GM12878 (cell line): ENCODE results near the gene SLC25A52. TPM values are rescaled to one million over a fixed set of nuclear protein-coding genes. Genes with fewer than 3 reads are reported as not detected.

Experiments
- ATAC-seq: fragments of 200-7000 bp; cut with Tn5 transposase; 3 replicates; pipeline ENCODE4 v1.9.1; 2020; ENCODE audit warnings: mild to moderate bottlenecking, moderate library complexity
- BruUV-seq: library from RNA; stranded (reverse); fragments of 400-500 nt; replicated peaks from 2 replicates; lab custom pipeline; 2021; lab: Mats Ljungman, UMichigan
- CTCF ChIA-PET: fragments of 300-600 bp; sonication (Branson Sonifier 250); formaldehyde crosslinking; extraction: SDS; loops from one replicate; lab custom pipeline; 2021; ENCODE audit warnings: inconsistent platforms; lab: Yijun Ruan, JAX
- POLR2A ChIA-PET: fragments of 350-600 bp; formaldehyde crosslinking; extraction: SDS; loops from one replicate; lab custom pipeline; 2021; ENCODE audit warnings: inconsistent platforms; lab: Charles Lee
- RAD21 ChIA-PET: fragments of 300-600 bp; sonication (Branson Sonifier 250); formaldehyde crosslinking; loops from one replicate; lab custom pipeline; 2023; ENCODE audit warnings: antibody characterized with exemption; ENCODE audit not compliant: unreplicated experiment; lab: Charles Lee
- SMC1A ChIA-PET: fragments of 300-600 bp; sonication (Branson Sonifier 250); formaldehyde crosslinking; loops from one replicate; lab custom pipeline; 2023; ENCODE audit not compliant: unreplicated experiment, uncharacterized antibody; lab: Charles Lee
- DNase-seq: peaks from one replicate; pipeline ENCODE4 v3.0.0-alpha.2; 2011; ENCODE audit warnings: low read depth, low spot score
- FAIRE-seq: peaks from 3 replicates; lab custom pipeline; 2011; peaks lifted over from hg19 to GRCh38; lab: Jason Lieb, UNC
- H2AFZ ChIP-seq: 2 replicates; pipeline ENCODE4 v1.6.0; 2011; ENCODE audit warnings: low read depth, low read length, control low read depth; ENCODE audit not compliant: control insufficient read depth
- H3K27ac ChIP-seq: 2 replicates; pipeline ENCODE4 v1.5.1; 2011; ENCODE audit warnings: control low read depth; ENCODE audit not compliant: control insufficient read depth, insufficient read depth
- H3K27me3 ChIP-seq, 2 experiments: replicated peaks in 1 of 2; 2 replicates each; pipeline versions ENCODE4 v1.6.0 to v1.6.1; 2011; ENCODE audit warnings: low read length in 1 of 2; ENCODE audit not compliant: control insufficient read depth in 2 of 2, insufficient read depth in 2 of 2
- H3K36me3 ChIP-seq, 2 experiments: 2 replicates each; pipeline ENCODE4 v1.5.1; 2011; ENCODE audit warnings: low read length in 1 of 2; ENCODE audit not compliant: control insufficient read depth in 2 of 2, insufficient read depth in 2 of 2
- H3K4me1 ChIP-seq: 2 replicates; pipeline ENCODE4 v1.6.1; 2011; ENCODE audit warnings: mild to moderate bottlenecking, low read length, moderate library complexity, mixed read lengths; ENCODE audit not compliant: control insufficient read depth, insufficient read depth
- H3K4me2 ChIP-seq: 2 replicates; pipeline ENCODE4 v1.6.0; 2011; ENCODE audit warnings: control low read depth; ENCODE audit not compliant: control insufficient read depth, insufficient read depth
- H3K4me3 ChIP-seq: fragments of 200-600 bp; sonication (generic); 2 replicates; pipeline ENCODE4 v1.5.1; 2016
- H3K79me2 ChIP-seq: 2 replicates; pipeline ENCODE4 v1.6.0; 2011; ENCODE audit warnings: low read length; ENCODE audit not compliant: control insufficient read depth, insufficient read depth
- H3K9ac ChIP-seq: 2 replicates; pipeline ENCODE4 v1.8.0; 2011; ENCODE audit warnings: low read length, control low read depth, mixed read lengths; ENCODE audit not compliant: control insufficient read depth, insufficient read depth
- H3K9me3 ChIP-seq: replicated peaks from 3 replicates; pipeline ENCODE4 v1.5.1; 2011; ENCODE audit warnings: mild to moderate bottlenecking, low read length; ENCODE audit not compliant: control insufficient read depth, insufficient read depth
- H4K20me1 ChIP-seq: 2 replicates; pipeline ENCODE4 v1.6.0; 2011; ENCODE audit not compliant: control insufficient read depth, insufficient read depth
- ATF7 ChIP-seq: fragments of 450-650 bp; IDR thresholded peaks from 2 replicates; pipeline ENCODE4 v1.6.1; 2016; ENCODE audit warnings: low read depth, mild to moderate bottlenecking
- HCFC1 ChIP-seq: fragments of 150-350 bp; IDR thresholded peaks from 2 replicates; pipeline ENCODE4 v1.6.1; 2014; ENCODE audit warnings: low read length
- IKZF2 ChIP-seq, 2 experiments: fragments of 450-650 bp; IDR thresholded peaks; 2 replicates each; pipeline ENCODE4 v1.6.1; 2017; ENCODE audit warnings: mild to moderate bottlenecking in 2 of 2, moderate library complexity in 2 of 2
- IRF4 ChIP-seq: IDR thresholded peaks from 2 replicates; pipeline ENCODE4 v1.6.1; 2011; ENCODE audit warnings: low read depth, low read length
- MEF2B ChIP-seq: fragments of 450-650 bp; IDR thresholded peaks from 2 replicates; pipeline ENCODE4 v1.6.1; 2018; ENCODE audit warnings: mild to moderate bottlenecking, moderate library complexity; ENCODE audit not compliant: partially characterized antibody, poor library complexity, severe bottlenecking
- MTA2 ChIP-seq: fragments of 450-650 bp; IDR thresholded peaks from 2 replicates; pipeline ENCODE4 v1.6.1; 2016; ENCODE audit warnings: low read depth, mild to moderate bottlenecking, moderate library complexity
- MYB ChIP-seq: fragments of 150-350 bp; IDR thresholded peaks from 2 replicates; pipeline ENCODE4 v1.6.1; 2014; ENCODE audit warnings: mild to moderate bottlenecking, low read depth, low read length, borderline replicate concordance
- NRF1 ChIP-seq: conservative IDR thresholded peaks from 2 replicates; pipeline ENCODE4 v1.6.1; 2011; ENCODE audit warnings: mild to moderate bottlenecking, low read depth, low read length, improper control_type of control experiment
- PAX5 ChIP-seq: IDR thresholded peaks from 2 replicates; pipeline ENCODE4 v1.6.1; 2011; ENCODE audit warnings: low read depth, low read length, borderline replicate concordance
- PAX8 ChIP-seq: fragments of 450-650 bp; IDR thresholded peaks from 2 replicates; pipeline ENCODE4 v1.6.1; 2017; ENCODE audit warnings: mild to moderate bottlenecking, moderate library complexity
- SIX5 ChIP-seq: IDR thresholded peaks from 2 replicates; pipeline ENCODE4 v1.6.1; 2011; ENCODE audit warnings: mild to moderate bottlenecking, low read depth, low read length, moderate library complexity; ENCODE audit not compliant: severe bottlenecking
- SMC3 ChIP-seq: IDR thresholded peaks from 2 replicates; pipeline ENCODE4 v1.6.1; 2011; ENCODE audit warnings: low read length, improper control_type of control experiment, borderline replicate concordance
- SPI1 ChIP-seq: IDR thresholded peaks from 2 replicates; pipeline ENCODE4 v1.6.1; 2011; ENCODE audit warnings: low read depth, mild to moderate bottlenecking, low read length, moderate library complexity, borderline replicate concordance; ENCODE audit not compliant: insufficient read depth
- SREBF2 ChIP-seq: IDR thresholded peaks from 2 replicates; pipeline ENCODE4 v1.6.1; 2012; ENCODE audit warnings: mild to moderate bottlenecking, low read length
- SRF ChIP-seq, 2 experiments: IDR thresholded peaks; 2 replicates each; pipeline ENCODE4 v1.6.1; 2011; ENCODE audit warnings: low read depth in 2 of 2, low read length in 2 of 2, mild to moderate bottlenecking in 1 of 2, moderate library complexity in 1 of 2
- TAF1 ChIP-seq: IDR thresholded peaks from 2 replicates; pipeline ENCODE4 v1.6.1; 2011; ENCODE audit warnings: mild to moderate bottlenecking, low read depth, low read length, borderline replicate concordance
- ZNF384 ChIP-seq: IDR thresholded peaks from 2 replicates; pipeline ENCODE4 v1.6.1; 2012; ENCODE audit warnings: low read depth, mild to moderate bottlenecking, low read length, improper control_type of control experiment, borderline replicate concordance
- WGBS: methylation state at CpG from one replicate; pipeline ENCODE4 v1.1.6; 2016; ENCODE audit warnings: low lambda C conversion rate; ENCODE audit not compliant: insufficient replicate concordance, insufficient coverage; ENCODE audit errors: missing lambda C conversion rate; 5-methylcytosine and 5-hydroxymethylcytosine counted together
- in situ Hi-C: fragments of 300-500 bp; cut with MboI; formaldehyde crosslinking; loops from 9 replicates; pipeline ENCODE4 v1.14.3; 2018; ENCODE audit warnings: mixed read lengths
- intact Hi-C: fragments of 100-400 bp; cut with micrococcal nuclease; formaldehyde crosslinking; loops from one replicate; pipeline ENCODE4 v1.14.2; 2022; ENCODE audit not compliant: unreplicated experiment
- polyA plus RNA-seq, 11 experiments: library from polyadenylated mRNA; depleted of rRNA in 4 of 11; unstranded in 6 of 11; stranded (reverse) in 5 of 11; fragments of >200 nt; fragmentation: Nextera tagmentation in 4 of 11; fragmentation: Illumina TruSeq in 1 of 11; extraction: Ambion mirVana in 4 of 11; extraction: Trizol in 1 of 11; gene quantifications; 1 replicate in 1 of 11; 2 replicates in 10 of 11; pipeline versions ENCODE4 v1.2.1 to v1.2.3, GENCODE V29; 2011 to 2016; ENCODE audit warnings: inconsistent platforms in 2 of 11, missing spikeins in 2 of 11, low read depth in 1 of 11
- total RNA-seq, 4 experiments: library from RNA; depleted of rRNA in 3 of 4; stranded (reverse); fragments of >200 nt in 3 of 4; fragmentation: Illumina TruSeq in 1 of 4; extraction: Trizol in 1 of 4; gene quantifications; 2 replicates each; pipeline versions ENCODE4 v1.2.1 to v1.2.3, GENCODE V29; 2013 to 2021
- TF ChIP-seq, protein P1 (sequence below): IDR thresholded peaks from 2 replicates; pipeline ENCODE4 v1.6.1; 2011; ENCODE audit warnings: borderline replicate concordance, low read depth, mild to moderate bottlenecking, moderate library complexity, mixed read lengths, low read length; ENCODE audit not compliant: insufficient read depth; ENCODE audit errors: extremely low read length
- TF ChIP-seq, protein P2 (sequence below): IDR thresholded peaks from 2 replicates; pipeline ENCODE4 v1.6.1; 2011; ENCODE audit warnings: low read depth, mild to moderate bottlenecking, low read length, moderate library complexity, borderline replicate concordance; ENCODE audit errors: extremely low read depth
- TF ChIP-seq, protein P3 (sequence below): fragments of 450-650 bp; IDR thresholded peaks from 2 replicates; pipeline ENCODE4 v1.6.1; 2018; ENCODE audit warnings: mild to moderate bottlenecking, low read depth, moderate library complexity; ENCODE audit not compliant: partially characterized antibody

SLC25A52 gene
- total and polyA plus RNA-seq, 10 of the 15 experiments (the other 5 are each of a cell fraction or from before 2014, with no cell fraction given) = not detected

DNA sequence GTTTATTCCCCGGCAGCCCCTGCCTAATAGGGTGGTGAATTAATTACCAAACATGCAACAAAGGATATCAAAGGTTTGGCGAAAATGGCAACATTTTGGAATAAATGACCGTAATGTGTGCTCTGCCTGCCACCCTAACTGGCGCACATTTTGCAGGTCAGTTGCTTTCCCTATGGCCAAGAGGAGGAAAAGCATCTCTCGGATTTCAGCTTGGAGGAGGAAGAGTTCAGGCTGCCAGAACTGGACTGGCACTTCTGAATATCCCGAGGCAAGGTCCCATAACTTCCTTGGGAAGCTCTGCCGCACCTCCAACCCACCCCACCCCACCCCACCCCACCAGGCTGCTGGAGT lies 37.1 kb downstream of the SLC25A52 start:
- Histone ChIP-seq H3K27me3 (no peaks in the 10 kb centered on the region), H3K4me1 (no peaks in the 10 kb centered on the region), H3K4me3 (no peak overlapping the region), H3K36me3 (no peaks in the 10 kb centered on the region), H3K27ac (no peak overlapping the region), H3K4me2 (no peak overlapping the region), H3K9me3 (no peaks in the 10 kb centered on the region; the same call in 1 of the 3 replicates), H2AFZ (no peak overlapping the region), H4K20me1 (no peaks in the 10 kb centered on the region), H3K9ac (no peak overlapping the region), H3K79me2 (no peaks in the 10 kb centered on the region)
- no peak for ATAC-seq
- CTCF ChIA-PET = interaction anchor here (1.3 to 6.2 kb wide), 28 partner anchors 7 to 299 kb away, joined by 3 to 224 read pairs (median 8); no protein-coding TSS in a partner anchor
- in situ Hi-C loops (loop anchor here (5.0 kb wide), 1 partner anchor 166 kb away; no protein-coding TSS in a partner anchor), intact Hi-C loops (loop anchor here (5.0 to 10.0 kb wide), 5 partner anchors 91 to 749 kb away; no protein-coding TSS in a partner anchor)
- BruUV-seq = no TSS peak
- TF ChIP-seq SRF (IDR thresholded peaks at IDR 0.05; ENCODE audit: low read depth in 2 of 2, low read length in 2 of 2) (no peak), PAX5 (no peak), SMC3 (no peak), MYB (no peak), NRF1 (no peak), ZNF384 (no peak), IKZF2 (IDR thresholded peaks at IDR 0.05) (no peak), MTA2 (no peak), IRF4 (no peak), TAF1 (no peak), SIX5 (no peak), SPI1 (no peak), SREBF2 (no peak), HCFC1 (no peak), PAX8 (no peak), ATF7 (no peak), MEF2B (no peak)
- TF ChIP-seq, protein P1, sequence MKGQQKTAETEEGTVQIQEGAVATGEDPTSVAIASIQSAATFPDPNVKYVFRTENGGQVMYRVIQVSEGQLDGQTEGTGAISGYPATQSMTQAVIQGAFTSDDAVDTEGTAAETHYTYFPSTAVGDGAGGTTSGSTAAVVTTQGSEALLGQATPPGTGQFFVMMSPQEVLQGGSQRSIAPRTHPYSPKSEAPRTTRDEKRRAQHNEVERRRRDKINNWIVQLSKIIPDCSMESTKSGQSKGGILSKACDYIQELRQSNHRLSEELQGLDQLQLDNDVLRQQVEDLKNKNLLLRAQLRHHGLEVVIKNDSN = no peak
- TF ChIP-seq, protein P2, sequence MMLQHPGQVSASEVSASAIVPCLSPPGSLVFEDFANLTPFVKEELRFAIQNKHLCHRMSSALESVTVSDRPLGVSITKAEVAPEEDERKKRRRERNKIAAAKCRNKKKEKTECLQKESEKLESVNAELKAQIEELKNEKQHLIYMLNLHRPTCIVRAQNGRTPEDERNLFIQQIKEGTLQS = no peak
- TF ChIP-seq, protein P3, sequence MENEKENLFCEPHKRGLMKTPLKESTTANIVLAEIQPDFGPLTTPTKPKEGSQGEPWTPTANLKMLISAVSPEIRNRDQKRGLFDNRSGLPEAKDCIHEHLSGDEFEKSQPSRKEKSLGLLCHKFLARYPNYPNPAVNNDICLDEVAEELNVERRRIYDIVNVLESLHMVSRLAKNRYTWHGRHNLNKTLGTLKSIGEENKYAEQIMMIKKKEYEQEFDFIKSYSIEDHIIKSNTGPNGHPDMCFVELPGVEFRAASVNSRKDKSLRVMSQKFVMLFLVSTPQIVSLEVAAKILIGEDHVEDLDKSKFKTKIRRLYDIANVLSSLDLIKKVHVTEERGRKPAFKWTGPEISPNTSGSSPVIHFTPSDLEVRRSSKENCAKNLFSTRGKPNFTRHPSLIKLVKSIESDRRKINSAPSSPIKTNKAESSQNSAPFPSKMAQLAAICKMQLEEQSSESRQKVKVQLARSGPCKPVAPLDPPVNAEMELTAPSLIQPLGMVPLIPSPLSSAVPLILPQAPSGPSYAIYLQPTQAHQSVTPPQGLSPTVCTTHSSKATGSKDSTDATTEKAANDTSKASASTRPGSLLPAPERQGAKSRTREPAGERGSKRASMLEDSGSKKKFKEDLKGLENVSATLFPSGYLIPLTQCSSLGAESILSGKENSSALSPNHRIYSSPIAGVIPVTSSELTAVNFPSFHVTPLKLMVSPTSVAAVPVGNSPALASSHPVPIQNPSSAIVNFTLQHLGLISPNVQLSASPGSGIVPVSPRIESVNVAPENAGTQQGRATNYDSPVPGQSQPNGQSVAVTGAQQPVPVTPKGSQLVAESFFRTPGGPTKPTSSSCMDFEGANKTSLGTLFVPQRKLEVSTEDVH = no peak
- POLR2A ChIA-PET = interaction anchor here (1.3 kb wide), 1 partner anchor 182 kb away, joined by 3 read pairs; no protein-coding TSS in a partner anchor
- SMC1A ChIA-PET = interaction anchor here (0.6 to 6.2 kb wide), 18 partner anchors 11 to 300 kb away, joined by 3 to 87 read pairs (median 6); no protein-coding TSS in a partner anchor
- FAIRE-seq = no peak
- 64% methylated on average over 7 of the region's 7 CpGs for WGBS
- RAD21 ChIA-PET = interaction anchor here (0.6 to 5.4 kb wide), 11 partner anchors 9 to 299 kb away, joined by 3 to 67 read pairs (median 4); no protein-coding TSS in a partner anchor
- DNase-seq = no peak
